NCI-H345 treated with DMSO at 0.1 percent for 48 hours (cell line): ENCODE results near the gene SMURF1.

Experiments
- DNase-seq: peaks from one replicate; lab custom pipeline; 2025; ENCODE audit not compliant: unreplicated experiment; lab: John Stamatoyannopoulos, UW

Gene SMURF1

GRCh38 chr7:99030457-99030856, 113.5 kb downstream of the SMURF1 start:
- DNase-seq, result no peak

- no peak for DNase-seq
Observed at GRCh38 chr7:99029466-99030435, 114.2 kb downstream of the SMURF1 start.

GRCh38 chr7:99028261-99028973, 115.5 kb downstream of the SMURF1 start:
- DNase-seq, result no peak

- DNase-seq, result no peak
Observed at GRCh38 chr7:99027841-99028240, 116.1 kb downstream of the SMURF1 start.

- no peak for DNase-seq
Observed at GRCh38 chr7:99027241-99027640, 116.7 kb downstream of the SMURF1 start.

GRCh38 chr7:99024066-99024465, 119.8 kb downstream of the SMURF1 start:
- DNase-seq, result no peak

GRCh38 chr7:99021941-99022560, 121.9 kb downstream of the SMURF1 start:
- DNase-seq, result no peak

GRCh38 chr7:99020413-99020715, 123.5 kb downstream of the SMURF1 start:
- DNase-seq, result no peak

GRCh38 chr7:99019523-99020412, 124.1 kb downstream of the SMURF1 start:
- DNase-seq, result no peak

- DNase-seq, result no peak
Observed at GRCh38 chr7:99016196-99016595, 127.7 kb downstream of the SMURF1 start.

- no peak for DNase-seq
Observed at GRCh38 chr7:99014113-99014985, 129.6 kb downstream of the SMURF1 start.

GRCh38 chr7:99013266-99014112, 130.4 kb downstream of the SMURF1 start:
- DNase-seq, result no peak

- DNase-seq, result no peak
Observed at GRCh38 chr7:99012722-99013121, 131.2 kb downstream of the SMURF1 start.

- no peak for DNase-seq
Observed at GRCh38 chr7:99011706-99012404, 132.1 kb downstream of the SMURF1 start.

- no peak for DNase-seq
Observed at GRCh38 chr7:99011341-99011705, 132.6 kb downstream of the SMURF1 start.

- no peak for DNase-seq
Observed at GRCh38 chr7:99010281-99010680, 133.6 kb downstream of the SMURF1 start.

- DNase-seq, result no peak
Observed at GRCh38 chr7:99008921-99009530, 134.9 kb downstream of the SMURF1 start.

GRCh38 chr7:99008181-99008631, 135.7 kb downstream of the SMURF1 start:
- DNase-seq, result no peak
